Uterus (tissue), 4 donors: ENCODE results near the gene MDFIC. TPM values are rescaled to one million over a fixed set of nuclear protein-coding genes. Genes with fewer than 3 reads are reported as not detected.

Source experiments
- DNase-seq, 2 donors: peaks; one replicate each; pipeline ENCODE4 v3.0.0-alpha.2; 2019 to 2020
- H3K27ac ChIP-seq, 2 donors: fragments of 200-600 bp; sonication (generic); 1 replicate in 1 of 2; 2 replicates in 1 of 2; pipeline ENCODE4 v1.5.1; 2016 to 2018
- H3K27me3 ChIP-seq, 2 donors: fragments of 200-600 bp; sonication (generic); one replicate each; pipeline ENCODE4 v1.5.1; 2018 to 2019; ENCODE audit warnings: control low read depth in 1 of 2
- H3K36me3 ChIP-seq, 2 donors: fragments of 200-600 bp; sonication (generic); one replicate each; pipeline ENCODE4 v1.5.1; 2019; ENCODE audit warnings: control low read depth in 1 of 2
- H3K4me1 ChIP-seq, 2 donors: fragments of 200-600 bp; sonication (generic); one replicate each; pipeline ENCODE4 v1.5.1; 2018 to 2019; ENCODE audit warnings: control low read depth in 1 of 2
- H3K4me3 ChIP-seq, 2 donors: fragments of 200-600 bp; sonication (generic); 1 replicate in 1 of 2; 2 replicates in 1 of 2; pipeline ENCODE4 v1.5.1; 2018 to 2019; ENCODE audit warnings: mild to moderate bottlenecking in 1 of 2
- H3K9me3 ChIP-seq, 2 donors: fragments of 200-600 bp; sonication (generic); one replicate each; pipeline ENCODE4 v1.5.1; 2019; ENCODE audit warnings: control low read depth in 1 of 2
- POLR2A ChIP-seq, 2 donors: fragments of 450-650 bp; IDR thresholded peaks; one replicate each; pipeline ENCODE4 v1.6.1; 2016; ENCODE audit warnings: antibody characterized with exemption in 2 of 2, mild to moderate bottlenecking in 1 of 2, moderate library complexity in 1 of 2
- intact Hi-C: fragments of 100-400 bp; cut with DNase I; formaldehyde crosslinking; loops from one replicate; pipeline ENCODE4 v1.15.1; 2023; ENCODE audit warnings: low total_unique reads
- total RNA-seq, 4 donors: library from RNA; depleted of rRNA in 3 of 4; stranded (reverse); fragments of >200 nt in 3 of 4; gene quantifications; one replicate each; pipeline versions ENCODE4 v1.1.0 to v1.2.4, GENCODE V29; 2014 to 2023
- TF ChIP-seq, protein P1 (sequence below), 4 experiments: fragments of 200-600 bp in 2 of 4; fragments of 450-650 bp in 2 of 4; sonication (generic) in 2 of 4; IDR thresholded peaks; one replicate each; pipeline ENCODE4 v1.5.1; 2016 to 2019; ENCODE audit warnings: antibody characterized with exemption in 4 of 4, mild to moderate bottlenecking in 2 of 4, moderate library complexity in 1 of 4
- donor health status: DM: yes; HTN: yes; CAD: no.

Gene MDFIC
- total RNA-seq, 4 donors from 2014 or later: 35.8 to 79.2 (median 66.1) TPM

DNA sequence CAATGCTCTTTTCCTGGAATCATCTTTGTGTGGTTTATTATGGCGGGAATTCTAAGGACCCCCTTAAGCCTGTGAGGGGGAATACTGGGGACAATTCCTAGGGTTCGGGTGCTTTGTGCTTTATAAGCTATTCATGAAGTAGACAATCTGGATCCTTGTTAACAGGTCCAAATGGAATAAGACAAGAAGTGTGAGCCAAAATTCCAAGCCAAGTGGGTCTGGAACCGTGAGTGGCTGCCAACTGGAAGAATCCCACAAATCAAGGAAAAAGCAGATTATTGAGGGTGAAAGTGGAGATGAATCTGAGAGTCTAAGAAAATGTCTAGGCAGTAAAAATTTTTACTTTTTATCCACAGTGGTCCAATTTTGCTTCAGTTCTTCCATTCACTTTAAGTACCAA, 136.8 kb downstream of the MDFIC start:
- intact Hi-C loops: no loop called here
- peak in 1 of 2 donors; percentile 17 for DNase-seq
- Histone ChIP-seq H3K36me3 (no peaks in the 10 kb centered on the region), H3K4me3 (no peak overlapping the region), H3K9me3 (no peaks in the 10 kb centered on the region), H3K27me3 (no peaks in the 10 kb centered on the region), H3K27ac (peak overlapping the region; percentile 0 to 54), H3K4me1 (no peaks in the 10 kb centered on the region)
- TF ChIP-seq POLR2A (IDR thresholded peaks at IDR 0.05): no peak
- TF ChIP-seq, protein P1, sequence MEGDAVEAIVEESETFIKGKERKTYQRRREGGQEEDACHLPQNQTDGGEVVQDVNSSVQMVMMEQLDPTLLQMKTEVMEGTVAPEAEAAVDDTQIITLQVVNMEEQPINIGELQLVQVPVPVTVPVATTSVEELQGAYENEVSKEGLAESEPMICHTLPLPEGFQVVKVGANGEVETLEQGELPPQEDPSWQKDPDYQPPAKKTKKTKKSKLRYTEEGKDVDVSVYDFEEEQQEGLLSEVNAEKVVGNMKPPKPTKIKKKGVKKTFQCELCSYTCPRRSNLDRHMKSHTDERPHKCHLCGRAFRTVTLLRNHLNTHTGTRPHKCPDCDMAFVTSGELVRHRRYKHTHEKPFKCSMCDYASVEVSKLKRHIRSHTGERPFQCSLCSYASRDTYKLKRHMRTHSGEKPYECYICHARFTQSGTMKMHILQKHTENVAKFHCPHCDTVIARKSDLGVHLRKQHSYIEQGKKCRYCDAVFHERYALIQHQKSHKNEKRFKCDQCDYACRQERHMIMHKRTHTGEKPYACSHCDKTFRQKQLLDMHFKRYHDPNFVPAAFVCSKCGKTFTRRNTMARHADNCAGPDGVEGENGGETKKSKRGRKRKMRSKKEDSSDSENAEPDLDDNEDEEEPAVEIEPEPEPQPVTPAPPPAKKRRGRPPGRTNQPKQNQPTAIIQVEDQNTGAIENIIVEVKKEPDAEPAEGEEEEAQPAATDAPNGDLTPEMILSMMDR (IDR thresholded peaks at IDR 0.05): no peak

DNA sequence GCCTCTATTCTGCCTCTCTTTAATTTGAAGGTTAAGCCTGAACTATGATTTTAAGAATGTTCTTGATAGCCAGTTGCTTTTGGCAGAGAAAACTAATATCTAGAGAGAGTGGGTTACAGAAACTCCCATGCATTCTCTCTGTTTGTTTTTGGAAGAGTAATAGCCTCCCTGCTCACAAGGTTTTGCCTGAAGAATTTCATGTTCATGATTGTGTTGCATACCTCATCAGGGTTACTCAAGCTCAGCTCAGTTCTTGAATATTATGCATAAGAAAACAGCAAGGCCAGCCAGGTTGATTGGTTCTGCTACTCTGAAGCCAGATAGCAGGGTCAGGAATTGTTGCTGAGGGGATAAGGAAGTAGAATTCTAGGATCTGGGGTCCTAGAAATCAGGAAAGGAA, 137.4 kb downstream of the MDFIC start:
- Histone ChIP-seq H3K36me3 (no peaks in the 10 kb centered on the region), H3K4me3 (no peak overlapping the region), H3K4me1 (no peaks in the 10 kb centered on the region), H3K9me3 (no peaks in the 10 kb centered on the region), H3K27ac (peak overlapping the region; percentile 54 to 78), H3K27me3 (no peaks in the 10 kb centered on the region)
- intact Hi-C loops: no loop called here
- TF ChIP-seq POLR2A (IDR thresholded peaks at IDR 0.05): no peak
- TF ChIP-seq, protein P1 (IDR thresholded peaks at IDR 0.05): no peak
- DNase-seq: peak in 1 of 2 donors; percentile 16

DNA sequence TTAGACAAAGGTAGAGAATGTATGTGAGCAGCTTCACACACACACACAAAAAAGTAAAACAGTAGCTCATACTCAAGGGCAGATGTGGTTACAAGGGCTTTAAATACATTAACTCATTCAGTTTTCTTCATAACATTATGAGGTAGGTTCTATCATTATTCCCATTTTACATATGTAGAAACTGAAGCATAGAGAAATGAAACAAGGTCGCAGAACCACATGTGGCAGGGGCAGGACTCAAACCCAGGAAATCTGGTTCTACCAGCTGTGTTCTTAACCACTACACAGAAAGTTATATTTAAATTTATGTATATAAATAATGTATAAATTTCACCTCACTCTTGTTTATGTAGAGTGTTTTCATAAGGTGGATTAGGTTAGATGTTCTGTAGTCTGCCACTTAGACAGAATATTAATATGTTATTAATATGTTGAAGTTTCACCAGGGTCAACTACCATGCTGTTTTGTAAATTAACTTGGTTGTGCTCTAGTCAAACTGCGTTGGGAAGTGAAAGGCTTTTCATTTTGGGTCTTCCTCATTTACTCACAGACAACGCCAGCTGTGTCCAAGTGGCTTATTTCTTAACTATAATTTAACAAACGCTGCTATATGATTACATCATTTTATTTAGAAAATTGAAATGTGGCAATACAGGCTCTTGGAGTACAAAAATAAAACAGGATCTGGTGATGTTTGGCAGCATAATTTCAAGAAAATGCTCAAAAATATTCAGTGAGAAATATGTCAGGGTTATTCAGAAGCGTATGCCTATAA, 138.4 kb downstream of the MDFIC start:
- no peak for DNase-seq
- Histone ChIP-seq H3K4me1 (no peaks in the 10 kb centered on the region), H3K27ac (peak overlapping the region; percentile 54 to 78), H3K27me3 (no peaks in the 10 kb centered on the region), H3K4me3 (no peak overlapping the region), H3K36me3 (no peaks in the 10 kb centered on the region), H3K9me3 (no peaks in the 10 kb centered on the region)
- TF ChIP-seq POLR2A (IDR thresholded peaks at IDR 0.05): no peak
- TF ChIP-seq, protein P1 (IDR thresholded peaks at IDR 0.05): no peak
- intact Hi-C loops: no loop called here

DNA sequence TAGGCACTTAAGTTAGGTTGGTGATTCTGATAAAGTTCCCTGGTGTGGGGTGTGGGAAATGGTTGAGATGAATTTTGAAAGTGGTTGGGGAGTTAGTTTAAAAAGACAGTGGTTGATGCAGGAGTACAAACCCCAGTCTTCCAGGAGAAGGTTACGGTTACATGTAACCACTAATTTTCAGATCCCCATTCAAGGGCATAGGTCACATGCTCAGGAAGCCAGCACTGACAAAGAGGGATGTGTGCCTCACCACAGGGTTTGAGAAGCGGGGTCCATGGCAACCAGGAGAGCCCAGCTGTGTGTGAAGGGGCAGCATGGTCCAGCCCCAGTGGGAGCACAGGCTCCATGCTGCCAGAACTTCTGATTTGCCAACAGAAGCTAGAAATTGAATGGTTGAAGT, 144.2 kb downstream of the MDFIC start:
- Histone ChIP-seq H3K4me3 (no peak overlapping the region), H3K9me3 (no peaks in the 10 kb centered on the region), H3K36me3 (no peaks in the 10 kb centered on the region), H3K27me3 (no peaks in the 10 kb centered on the region), H3K27ac (no peak overlapping the region), H3K4me1 (no peaks in the 10 kb centered on the region)
- intact Hi-C loops: no loop called here
- no peak for TF ChIP-seq POLR2A (IDR thresholded peaks at IDR 0.05)
- TF ChIP-seq, protein P1 (IDR thresholded peaks at IDR 0.05): no peak
- no peak for DNase-seq

DNA sequence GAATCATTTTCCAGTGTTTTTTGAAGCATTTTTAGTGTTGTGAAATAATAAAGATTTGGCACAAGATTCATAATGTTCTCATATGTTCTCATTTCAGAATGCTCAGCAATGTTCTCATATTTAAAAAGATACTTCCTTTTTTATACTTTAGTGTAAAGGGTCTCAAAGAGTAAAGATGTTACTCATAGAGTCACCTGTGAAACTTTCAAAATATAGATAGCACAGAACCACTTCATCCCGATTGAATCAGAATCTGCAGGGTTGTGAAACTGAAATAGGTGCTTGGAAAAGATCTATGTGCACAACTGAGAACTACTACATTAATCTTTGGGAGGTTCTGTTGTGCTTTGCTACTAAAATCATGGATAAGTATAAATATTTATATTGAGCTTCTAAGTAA, 144.7 kb downstream of the MDFIC start:
- TF ChIP-seq POLR2A (IDR thresholded peaks at IDR 0.05): no peak
- TF ChIP-seq, protein P1 (IDR thresholded peaks at IDR 0.05): no peak
- Histone ChIP-seq H3K4me3 (no peak overlapping the region), H3K27me3 (no peaks in the 10 kb centered on the region), H3K4me1 (no peaks in the 10 kb centered on the region), H3K9me3 (no peaks in the 10 kb centered on the region), H3K27ac (no peak overlapping the region), H3K36me3 (no peaks in the 10 kb centered on the region)
- no peak for DNase-seq
- intact Hi-C loops: no loop called here
